ENCODE results near the gene MGAT4A. TPM values are rescaled to one million over a fixed set of nuclear protein-coding genes. Genes with fewer than 3 reads are reported as not detected.

Gene MGAT4A
- total RNA-seq, 1 experiment from 2014 or later = 23.0 TPM

DNA sequence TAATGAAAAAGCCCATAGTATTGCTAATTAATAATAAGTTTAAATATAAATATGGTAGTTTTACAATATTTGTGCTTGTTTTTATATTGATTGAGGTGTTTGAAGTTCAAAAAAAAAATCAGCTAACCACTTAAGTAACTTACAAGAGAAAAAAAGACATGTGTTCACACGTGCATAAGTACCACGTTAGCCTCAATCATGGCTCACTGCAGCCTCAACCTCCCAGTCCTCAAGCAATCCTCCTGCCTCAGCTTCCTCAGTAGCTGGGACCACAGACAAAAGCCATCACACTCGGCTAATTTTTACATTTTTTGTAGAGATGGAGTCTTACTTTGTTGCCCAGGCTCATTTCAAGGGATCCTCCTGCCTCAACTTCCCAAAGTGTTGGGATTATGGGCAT, 19.4 kb downstream of the MGAT4A start:
- Mint-ChIP-seq H3K4me1 (ENCODE audit: low read depth, unreplicated experiment) (no peaks in the 10 kb centered on the region), H3K4me3 (ENCODE audit: low read depth, unreplicated experiment) (no peak overlapping the region), H3K27me3 (ENCODE audit: unreplicated experiment) (no peaks in the 10 kb centered on the region), H3K9me3 (ENCODE audit: low read depth, unreplicated experiment) (no peaks in the 10 kb centered on the region), H3K27ac (ENCODE audit: unreplicated experiment) (no peak overlapping the region), H3K36me3 (ENCODE audit: insufficient read depth, unreplicated experiment) (no peaks in the 10 kb centered on the region)
- intact Hi-C loops (cut with micrococcal nuclease; ENCODE audit: unreplicated experiment) = no loop called here
- DNase-seq = no peak
- CTCF ChIA-PET = no interaction called here
- TF ChIP-seq, protein P1, sequence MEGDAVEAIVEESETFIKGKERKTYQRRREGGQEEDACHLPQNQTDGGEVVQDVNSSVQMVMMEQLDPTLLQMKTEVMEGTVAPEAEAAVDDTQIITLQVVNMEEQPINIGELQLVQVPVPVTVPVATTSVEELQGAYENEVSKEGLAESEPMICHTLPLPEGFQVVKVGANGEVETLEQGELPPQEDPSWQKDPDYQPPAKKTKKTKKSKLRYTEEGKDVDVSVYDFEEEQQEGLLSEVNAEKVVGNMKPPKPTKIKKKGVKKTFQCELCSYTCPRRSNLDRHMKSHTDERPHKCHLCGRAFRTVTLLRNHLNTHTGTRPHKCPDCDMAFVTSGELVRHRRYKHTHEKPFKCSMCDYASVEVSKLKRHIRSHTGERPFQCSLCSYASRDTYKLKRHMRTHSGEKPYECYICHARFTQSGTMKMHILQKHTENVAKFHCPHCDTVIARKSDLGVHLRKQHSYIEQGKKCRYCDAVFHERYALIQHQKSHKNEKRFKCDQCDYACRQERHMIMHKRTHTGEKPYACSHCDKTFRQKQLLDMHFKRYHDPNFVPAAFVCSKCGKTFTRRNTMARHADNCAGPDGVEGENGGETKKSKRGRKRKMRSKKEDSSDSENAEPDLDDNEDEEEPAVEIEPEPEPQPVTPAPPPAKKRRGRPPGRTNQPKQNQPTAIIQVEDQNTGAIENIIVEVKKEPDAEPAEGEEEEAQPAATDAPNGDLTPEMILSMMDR (IDR thresholded peaks at IDR 0.05; ENCODE audit: unreplicated experiment) = no peak
- no TSS peak for BruUV-seq (replicated peaks)

GRCh38 chr2:98710734-98711133, 20.2 kb downstream of the MGAT4A start:
- Mint-ChIP-seq H3K4me1 (ENCODE audit: low read depth, unreplicated experiment) (no peaks in the 10 kb centered on the region), H3K36me3 (ENCODE audit: insufficient read depth, unreplicated experiment) (no peaks in the 10 kb centered on the region), H3K4me3 (ENCODE audit: low read depth, unreplicated experiment) (no peak overlapping the region), H3K27ac (ENCODE audit: unreplicated experiment) (no peak overlapping the region), H3K9me3 (ENCODE audit: low read depth, unreplicated experiment) (no peaks in the 10 kb centered on the region), H3K27me3 (ENCODE audit: unreplicated experiment) (no peaks in the 10 kb centered on the region)
- CTCF ChIA-PET = interaction anchor here (0.6 kb wide), 1 partner anchor 148 kb away, joined by 5 read pairs; no protein-coding TSS in a partner anchor
- BruUV-seq (replicated peaks) = no TSS peak
- TF ChIP-seq, protein P1 (IDR thresholded peaks at IDR 0.05; ENCODE audit: unreplicated experiment) = no peak
- intact Hi-C loops (cut with micrococcal nuclease; ENCODE audit: unreplicated experiment) = no loop called here
- no peak for DNase-seq

DNA sequence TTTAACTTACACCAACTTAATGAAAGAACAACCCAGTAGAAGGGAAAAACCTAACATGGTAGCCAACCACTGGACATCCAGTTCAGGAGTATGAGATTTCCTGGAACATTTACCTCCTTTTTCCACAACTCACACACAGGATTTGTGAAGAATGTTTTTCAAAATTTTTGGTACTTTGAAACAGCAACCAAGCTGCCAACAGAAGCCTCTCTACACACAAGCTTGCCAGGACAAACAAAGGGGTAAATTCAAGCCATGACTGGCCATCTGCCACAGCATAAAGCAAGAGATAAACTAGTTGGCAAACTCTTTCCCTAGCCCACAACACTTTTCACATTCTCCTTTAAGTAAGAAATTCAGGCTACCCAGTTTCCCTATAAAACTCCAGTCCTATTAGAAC, 21.4 kb downstream of the MGAT4A start:
- intact Hi-C loops (cut with micrococcal nuclease; ENCODE audit: unreplicated experiment) = no loop called here
- peaks cover 8% of the 10 kb centered on the region for H3K4me1 Mint-ChIP-seq (ENCODE audit: low read depth, unreplicated experiment)
- CTCF ChIA-PET = interaction anchor here (0.9 kb wide), 1 partner anchor 21 kb away, joined by 3 read pairs; no protein-coding TSS in a partner anchor

GRCh38 chr2:98708396-98709186, 22.3 kb downstream of the MGAT4A start:
- no TSS peak for BruUV-seq (replicated peaks)

More for the DNA sequence above, 21.4 kb downstream of the MGAT4A start:
- Mint-ChIP-seq H3K9me3 (ENCODE audit: low read depth, unreplicated experiment) (no peaks in the 10 kb centered on the region), H3K36me3 (ENCODE audit: insufficient read depth, unreplicated experiment) (no peaks in the 10 kb centered on the region), H3K27ac (ENCODE audit: unreplicated experiment) (no peak overlapping the region), H3K4me3 (ENCODE audit: low read depth, unreplicated experiment) (no peak overlapping the region), H3K27me3 (ENCODE audit: unreplicated experiment) (no peaks in the 10 kb centered on the region)
- TF ChIP-seq, protein P1 (IDR thresholded peaks at IDR 0.05; ENCODE audit: unreplicated experiment) = no peak
- DNase-seq = no peak
- BruUV-seq (replicated peaks) = no TSS peak

More at GRCh38 chr2:98708396-98709186, 22.3 kb downstream of the MGAT4A start:
- TF ChIP-seq, protein P1 (IDR thresholded peaks at IDR 0.05; ENCODE audit: unreplicated experiment) = no peak
- Mint-ChIP-seq H3K9me3 (ENCODE audit: low read depth, unreplicated experiment) (no peaks in the 10 kb centered on the region), H3K4me1 (ENCODE audit: low read depth, unreplicated experiment) (peaks cover 14% of the 10 kb centered on the region), H3K27ac (ENCODE audit: unreplicated experiment) (no peak overlapping the region), H3K4me3 (ENCODE audit: low read depth, unreplicated experiment) (no peak overlapping the region), H3K27me3 (ENCODE audit: unreplicated experiment) (no peaks in the 10 kb centered on the region), H3K36me3 (ENCODE audit: insufficient read depth, unreplicated experiment) (no peaks in the 10 kb centered on the region)
- intact Hi-C loops (cut with micrococcal nuclease; ENCODE audit: unreplicated experiment) = no loop called here
- DNase-seq = no peak
- CTCF ChIA-PET = interaction anchor here (0.9 kb wide), 1 partner anchor 21 kb away, joined by 3 read pairs; no protein-coding TSS in a partner anchor

Measured in Calu3 (cell line).